Hepatocyte (in vitro differentiated cells): ENCODE measurements around the gene PIM3. TPM values are rescaled to one million over a fixed set of nuclear protein-coding genes. Genes with fewer than 3 reads are reported as not detected.

ENCODE experiments used
- DNase-seq: peaks from one replicate; pipeline ENCODE4 v3.0.0-alpha.2; 2016; ENCODE audit warnings: low spot score
- H2AFZ ChIP-seq: fragments of 200-600 bp; sonication (generic); 2 replicates; pipeline ENCODE4 v1.6.0; 2016; ENCODE audit warnings: antibody characterized with exemption, mild to moderate bottlenecking
- H3K27ac ChIP-seq: fragments of 200-600 bp; sonication (generic); 2 replicates; pipeline ENCODE4 v1.5.1; 2016; ENCODE audit warnings: mild to moderate bottlenecking
- H3K27me3 ChIP-seq: fragments of 200-600 bp; sonication (generic); 2 replicates; pipeline ENCODE4 v1.6.1; 2016
- H3K36me3 ChIP-seq: fragments of 200-600 bp; sonication (generic); replicated peaks from 2 replicates; pipeline ENCODE4 v1.5.1; 2016; ENCODE audit warnings: low read depth; ENCODE audit not compliant: insufficient read depth
- H3K4me1 ChIP-seq: fragments of 200-600 bp; sonication (generic); 2 replicates; pipeline ENCODE4 v1.5.1; 2016; ENCODE audit warnings: mild to moderate bottlenecking, moderate library complexity; ENCODE audit not compliant: insufficient read depth
- H3K4me2 ChIP-seq: fragments of 200-600 bp; sonication (generic); 2 replicates; pipeline ENCODE4 v1.6.0; 2016
- H3K4me3 ChIP-seq: fragments of 200-600 bp; sonication (generic); 2 replicates; pipeline ENCODE4 v1.5.1; 2016; ENCODE audit warnings: mild to moderate bottlenecking
- H3K79me2 ChIP-seq: fragments of 200-600 bp; sonication (generic); 2 replicates; pipeline ENCODE4 v1.6.0; 2017; ENCODE audit warnings: mild to moderate bottlenecking
- H3K9me2 ChIP-seq: fragments of 200-600 bp; sonication (generic); replicated peaks from 2 replicates; pipeline ENCODE4 v1.6.0; 2017; ENCODE audit warnings: mild to moderate bottlenecking; ENCODE audit not compliant: insufficient read depth
- H3K9me3 ChIP-seq: fragments of 200-600 bp; sonication (generic); 2 replicates; pipeline ENCODE4 v1.5.1; 2016; ENCODE audit warnings: low read depth, mild to moderate bottlenecking
- H4K20me1 ChIP-seq: fragments of 200-600 bp; sonication (generic); 2 replicates; pipeline ENCODE4 v1.6.0; 2016; ENCODE audit warnings: mild to moderate bottlenecking; ENCODE audit not compliant: insufficient read depth, poor library complexity, severe bottlenecking
- CTCF ChIP-seq: fragments of 200-600 bp; sonication (generic); IDR thresholded peaks from 2 replicates; pipeline ENCODE4 v1.5.1; 2016; ENCODE audit warnings: antibody characterized with exemption, mild to moderate bottlenecking; ENCODE audit not compliant: poor library complexity
- EZH2 ChIP-seq: fragments of 200-600 bp; sonication (generic); IDR thresholded peaks from 2 replicates; pipeline ENCODE4 v1.6.1; 2016; ENCODE audit warnings: antibody characterized with exemption, mild to moderate bottlenecking, borderline replicate concordance
- EZH2phosphoT487 ChIP-seq: fragments of 200-600 bp; sonication (generic); IDR thresholded peaks from one replicate; pipeline ENCODE4 v1.6.1; 2018; ENCODE audit warnings: antibody characterized with exemption, mild to moderate bottlenecking, low read depth, moderate library complexity; ENCODE audit not compliant: unreplicated experiment, severe bottlenecking
- WGBS: methylation state at CpG from one replicate; pipeline ENCODE4 v1.1.6; 2016; ENCODE audit warnings: low lambda C conversion rate; ENCODE audit errors: missing lambda C conversion rate; 5-methylcytosine and 5-hydroxymethylcytosine counted together
- polyA plus RNA-seq: library from polyadenylated mRNA; unstranded; fragments of >200 nt; fragmentation: Nextera tagmentation; extraction: Ambion mirVana; gene quantifications from 2 replicates; pipeline ENCODE4 v1.2.1, GENCODE V29; 2016
- total RNA-seq: library from RNA; depleted of rRNA; stranded (reverse); fragments of >200 nt; gene quantifications from 2 replicates; pipeline ENCODE4 v1.2.3, GENCODE V29; 2014

The PIM3 gene
- total and polyA plus RNA-seq, 2 experiments from 2014 or later: 81.1 to 138 TPM

GRCh38 chr22:49954991-49955580 lies 5.5 kb upstream of the PIM3 start:
- no peak overlapping the region for H2AFZ ChIP-seq
- H3K9me2 ChIP-seq: no peaks in the 10 kb centered on the region
- no peaks in the 10 kb centered on the region for H4K20me1 ChIP-seq
- no peak overlapping the region for H3K4me2 ChIP-seq
- TF ChIP-seq EZH2phosphoT487: no peak
- TF ChIP-seq EZH2: no peak
- TF ChIP-seq CTCF: no peak
- no peaks in the 10 kb centered on the region for H3K36me3 ChIP-seq
- peaks cover 49% of the 10 kb centered on the region for H3K4me1 ChIP-seq
- H3K79me2 ChIP-seq: no peaks in the 10 kb centered on the region
- H3K27me3 ChIP-seq: no peaks in the 10 kb centered on the region
- WGBS: 78% methylated on average over 15 of the region's 15 CpGs
- no peak overlapping the region for H3K27ac ChIP-seq
- no peak for DNase-seq
- H3K9me3 ChIP-seq: no peaks in the 10 kb centered on the region
- H3K4me3 ChIP-seq: no peak overlapping the region

DNA sequence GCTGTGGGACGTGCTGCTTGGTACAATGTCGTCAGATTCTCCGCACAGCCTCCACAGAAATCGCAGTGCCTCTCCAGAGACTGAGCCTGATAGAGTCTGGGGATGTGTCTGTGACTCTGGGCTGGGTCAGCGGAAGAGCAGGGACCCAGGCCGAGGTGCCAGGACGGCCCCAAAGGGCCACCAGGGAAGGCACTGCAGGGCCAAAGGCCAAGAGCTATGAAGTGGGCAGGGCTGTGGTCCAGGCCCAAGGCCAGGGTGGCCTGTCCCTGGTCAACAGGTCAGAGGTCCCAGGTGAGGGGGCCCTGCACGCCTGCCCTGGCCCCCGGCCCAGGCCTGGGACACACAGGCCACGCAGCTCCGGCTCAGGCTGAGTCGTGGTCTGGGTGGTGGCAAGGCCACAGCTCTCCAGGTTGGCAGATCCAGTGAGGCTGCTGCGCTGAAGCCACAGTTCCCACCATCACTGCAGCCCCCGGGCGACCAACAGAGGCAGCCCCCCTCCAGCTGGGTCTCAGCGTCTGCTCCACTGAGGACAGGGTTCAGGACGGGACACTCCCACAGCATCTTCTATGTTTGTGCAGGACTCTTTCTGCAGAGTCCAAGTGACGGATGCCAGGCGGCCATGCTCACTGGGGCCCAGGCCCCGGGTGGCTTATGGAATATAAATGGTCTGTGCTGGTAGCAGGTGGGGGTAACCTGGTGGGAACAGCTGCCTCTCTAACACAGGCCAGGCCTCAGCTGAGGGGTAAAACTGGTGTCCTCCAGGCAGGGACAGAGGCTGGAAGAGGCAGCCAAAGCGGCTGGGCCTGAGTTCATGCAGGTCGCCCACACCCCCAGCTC lies 4.8 kb upstream of the PIM3 start:
- Histone ChIP-seq H3K79me2 (no peaks in the 10 kb centered on the region), H3K4me3 (no peak overlapping the region), H3K36me3 (no peaks in the 10 kb centered on the region), H3K9me3 (no peaks in the 10 kb centered on the region), H2AFZ (no peak overlapping the region), H3K4me2 (no peak overlapping the region), H4K20me1 (no peaks in the 10 kb centered on the region), H3K4me1 (peaks cover 46% of the 10 kb centered on the region), H3K27ac (no peak overlapping the region), H3K9me2 (no peaks in the 10 kb centered on the region), H3K27me3 (no peaks in the 10 kb centered on the region)
- no peak for DNase-seq
- TF ChIP-seq EZH2phosphoT487 (no peak), EZH2 (no peak), CTCF (no peak)
- WGBS: 94% methylated on average over 22 of the region's 22 CpGs

DNA sequence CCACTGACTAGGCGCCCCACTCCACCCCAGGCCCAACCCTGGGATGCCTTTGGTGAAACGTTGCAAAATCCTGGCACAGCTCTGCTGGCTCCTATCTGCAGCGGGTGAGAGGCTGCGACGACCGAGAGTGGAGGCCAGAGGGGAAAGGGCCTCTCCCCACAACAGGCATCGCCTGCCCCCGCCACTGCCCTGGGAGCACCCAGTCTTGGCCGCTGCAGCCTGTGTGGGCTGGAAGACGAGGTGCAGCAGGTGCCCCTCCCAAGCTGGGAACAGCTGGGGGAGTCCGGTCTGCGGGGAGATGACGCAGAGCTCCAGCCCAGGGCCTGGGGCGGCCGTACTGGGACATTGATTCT lies 4.2 kb upstream of the PIM3 start:
- TF ChIP-seq EZH2 (no peak), EZH2phosphoT487 (no peak), CTCF (no peak)
- peaks cover 42% of the 10 kb centered on the region for H3K4me1 ChIP-seq
- no peak overlapping the region for H2AFZ ChIP-seq
- DNase-seq: no peak
- WGBS: 93% methylated on average over 14 of the region's 15 CpGs
- H3K4me2 ChIP-seq: no peak overlapping the region
- no peaks in the 10 kb centered on the region for H3K36me3 ChIP-seq
- peaks cover 5% of the 10 kb centered on the region for H4K20me1 ChIP-seq
- H3K9me2 ChIP-seq: no peaks in the 10 kb centered on the region
- H3K79me2 ChIP-seq: peaks cover 5% of the 10 kb centered on the region
- no peaks in the 10 kb centered on the region for H3K27me3 ChIP-seq
- no peak overlapping the region for H3K27ac ChIP-seq
- H3K9me3 ChIP-seq: no peaks in the 10 kb centered on the region
- no peak overlapping the region for H3K4me3 ChIP-seq
